CD4-positive, alpha-beta T cell treated with Interleukin-6 at 100 ng/mL for 8 hours (primary cell): ENCODE data around the gene MED29.
A peak's percentile ranks its signal among the peaks of the same experiment; 100 is the strongest.

Source experiments
- DNase-seq: peaks from one replicate; pipeline ENCODE4 v3.0.0-alpha.2; 2020; ENCODE audit warnings: mixed read lengths, low spot score

MED29 gene

DNA sequence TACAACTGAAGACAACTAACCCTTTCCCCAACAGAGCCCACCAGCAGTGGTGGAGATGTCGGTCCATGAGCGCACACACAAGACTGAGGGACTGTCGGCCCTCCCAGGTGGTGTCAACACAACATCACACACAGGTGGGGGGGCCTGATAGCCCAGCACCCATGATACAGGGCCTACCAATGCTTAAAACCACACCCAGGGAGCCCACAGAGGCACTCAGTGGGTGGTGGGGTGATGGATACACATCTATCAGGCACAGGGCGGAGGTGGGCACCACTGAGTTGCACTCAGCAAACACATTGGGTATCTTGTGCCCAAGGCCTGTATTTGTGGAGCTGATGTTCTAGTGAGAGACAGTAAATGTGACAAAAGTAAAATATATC lies 8.5 kb downstream of the MED29 start:
- DNase-seq: no peak

DNA sequence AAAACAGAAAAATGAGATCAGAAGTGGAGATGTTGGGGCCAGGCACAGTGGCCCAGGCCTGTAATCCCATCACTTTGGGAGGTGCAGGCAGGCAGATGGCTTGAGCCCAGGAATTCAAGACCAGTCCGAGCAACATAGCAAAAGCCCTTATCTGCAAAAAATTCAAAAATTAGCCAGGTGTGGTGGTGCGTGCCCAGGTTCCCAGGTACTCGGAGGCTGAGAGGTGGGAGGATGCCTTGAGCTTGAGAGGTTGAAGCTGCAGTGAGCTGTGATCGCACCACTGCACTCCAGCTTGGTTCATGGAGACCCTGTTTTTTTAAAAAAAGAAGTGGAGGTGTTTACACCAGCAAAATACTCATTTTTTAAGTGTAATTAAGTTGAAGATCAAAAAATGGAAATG lies 8.9 kb downstream of the MED29 start:
- DNase-seq: no peak

DNA sequence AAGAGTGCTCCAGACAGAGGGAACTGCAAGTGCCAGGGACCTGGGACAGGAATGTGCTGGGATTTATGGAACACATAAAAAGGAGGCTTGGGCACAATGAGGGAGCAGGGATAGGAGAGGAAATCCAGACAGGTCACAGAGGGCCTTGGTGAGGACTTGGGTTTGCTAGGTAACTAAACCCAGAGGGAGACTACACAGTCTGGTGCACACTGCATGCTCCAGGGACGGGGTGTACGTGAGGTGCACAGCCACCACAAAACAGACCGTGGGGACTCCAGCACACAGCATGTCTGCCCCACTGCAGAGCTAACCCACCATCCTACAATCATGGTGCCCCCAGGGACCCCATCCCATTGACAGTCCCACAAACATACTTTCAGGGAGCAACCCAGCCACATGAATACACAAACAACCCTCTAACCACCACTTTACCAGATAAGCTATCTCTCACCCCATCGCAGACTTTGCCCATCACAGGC lies 9.9 kb downstream of the MED29 start:
- no peak for DNase-seq

DNA sequence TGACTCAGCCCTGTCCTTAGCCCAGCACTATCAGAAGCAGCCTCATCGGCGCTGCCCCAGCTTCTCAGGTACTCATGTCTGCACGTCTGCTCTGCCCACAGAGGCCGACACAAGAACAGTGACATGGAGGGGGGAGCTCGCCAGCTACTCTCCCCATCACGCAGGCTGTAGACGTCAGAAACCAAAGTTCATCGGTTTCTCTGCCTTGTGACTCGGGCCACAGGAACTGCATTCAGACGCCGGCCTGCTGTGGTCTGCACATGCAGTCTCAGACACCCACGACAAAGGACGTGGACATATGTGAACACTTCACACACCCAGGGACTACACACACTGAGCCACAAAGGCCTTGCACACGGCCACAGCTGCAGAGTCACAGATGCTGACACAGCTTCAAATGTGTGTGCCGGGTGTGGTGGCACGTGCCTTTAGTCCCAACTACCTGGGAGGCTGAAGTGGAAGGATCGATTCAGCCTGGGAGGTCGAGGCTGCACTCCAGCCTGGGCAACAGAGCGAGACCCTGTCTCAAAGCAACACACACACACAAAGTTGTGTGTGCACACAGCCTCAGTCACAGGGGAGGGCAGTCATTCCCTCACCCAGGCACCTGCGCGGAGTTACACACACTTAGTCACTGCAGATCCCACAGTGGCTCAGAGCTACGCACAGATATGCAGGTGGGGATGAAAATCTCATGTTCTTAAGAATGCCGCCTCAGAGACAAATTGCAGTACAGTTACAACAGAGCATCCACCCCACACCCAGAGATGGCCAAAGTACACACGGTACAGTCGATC lies 10.6 kb downstream of the MED29 start:
- peak; percentile 86 for DNase-seq

- peak; percentile 87 for DNase-seq
These were observed 11.4 kb downstream of the MED29 start for GRCh38 chr19:39402346-39403300.

DNA sequence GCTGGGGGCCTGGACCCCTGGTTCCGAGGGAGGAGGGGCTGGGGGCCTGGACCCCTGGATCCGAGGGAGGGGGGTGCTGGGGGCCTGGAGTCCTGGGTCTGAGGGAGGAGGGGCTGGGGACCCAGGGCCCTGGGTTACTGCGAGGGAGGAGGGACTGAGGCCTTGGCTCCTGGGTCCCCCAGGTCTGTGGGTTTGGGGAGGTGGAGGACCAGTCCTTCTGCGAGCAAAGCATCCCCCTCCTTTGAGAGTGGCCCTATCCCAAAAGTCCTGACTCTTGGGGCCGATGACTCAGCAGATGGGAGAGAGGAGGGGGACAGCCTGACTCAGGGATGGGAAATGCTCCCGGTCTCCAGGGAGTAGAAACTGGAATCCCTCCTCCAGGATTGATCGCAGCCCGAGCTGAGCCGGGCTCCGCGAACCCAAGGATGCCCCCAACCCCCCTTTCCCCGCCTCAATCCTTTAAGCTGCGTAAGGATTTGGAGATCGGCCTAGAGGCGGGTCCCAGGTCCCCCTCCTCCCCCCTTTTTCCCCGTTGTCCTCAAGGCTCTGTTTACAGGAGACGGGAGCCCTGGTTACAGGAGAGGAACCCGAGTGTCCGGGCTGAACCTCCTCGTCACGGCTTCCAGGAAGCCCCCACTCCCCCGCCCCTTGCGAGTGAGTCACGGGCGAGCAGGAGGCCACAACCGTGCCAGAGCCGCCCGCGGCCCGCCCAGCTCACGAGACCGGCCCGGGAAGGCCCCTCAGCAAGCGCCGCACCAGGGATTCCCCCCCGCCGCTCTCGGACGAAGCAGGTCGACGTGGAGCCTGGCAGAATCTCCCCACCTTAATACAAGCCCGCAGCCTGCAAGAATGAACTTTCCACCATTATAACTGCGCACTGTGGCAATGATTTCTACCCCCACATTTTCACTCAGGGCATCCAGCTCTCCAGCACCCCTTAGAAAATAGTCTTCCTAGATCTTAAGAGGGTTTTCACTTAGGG lies 12.4 kb downstream of the MED29 start:
- DNase-seq: peak; percentile 94

- no peak for DNase-seq
These were observed 14.2 kb downstream of the MED29 start for GRCh38 chr19:39405261-39405957.

- DNase-seq: peak; percentile 95
These were observed 14.9 kb downstream of the MED29 start for GRCh38 chr19:39405958-39406655.

DNA sequence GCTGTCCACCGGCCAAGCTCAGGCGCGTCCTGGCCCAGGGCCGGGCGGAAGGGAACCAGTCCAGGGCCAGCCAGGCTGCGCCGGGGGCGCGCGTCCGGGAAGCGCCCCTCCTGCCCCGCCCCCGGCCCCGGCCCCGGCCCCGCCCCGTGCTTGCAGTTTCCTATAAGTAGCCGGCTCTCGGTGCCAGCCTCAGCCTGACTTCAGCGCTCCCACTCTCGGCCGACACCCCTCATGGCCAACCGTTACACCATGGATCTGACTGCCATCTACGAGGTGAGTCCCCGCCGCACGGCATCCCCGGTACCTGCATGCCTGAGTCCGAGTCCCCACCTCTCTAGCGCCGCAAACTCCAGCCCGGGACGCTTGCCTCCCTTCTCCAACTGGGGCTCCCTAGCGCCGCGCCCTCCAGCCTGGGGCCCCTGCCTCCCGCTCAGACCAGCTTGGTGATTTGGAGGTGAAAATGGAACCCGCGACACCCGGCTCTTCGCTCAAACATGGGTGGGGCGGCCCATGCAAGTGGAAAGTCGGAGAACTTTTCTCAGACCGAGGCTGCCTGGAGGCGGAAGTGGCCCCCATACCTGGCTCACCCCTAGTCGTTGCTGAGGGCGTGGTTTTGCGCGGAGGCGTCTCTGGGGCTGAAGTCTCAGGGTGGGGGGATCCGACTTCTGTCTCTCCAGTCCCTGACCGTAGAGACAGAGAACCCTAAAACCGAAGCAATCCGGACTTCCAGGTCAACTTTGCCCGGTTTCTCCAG lies 15.7 kb downstream of the MED29 start, which contains the start of gene ZFP36:
ZFP36 (plus strand) TSS at position 192 of the 754 bp plus-strand sequence; CDS start at position 250, 58 bp downstream.
- peak; percentile 91 for DNase-seq

DNA sequence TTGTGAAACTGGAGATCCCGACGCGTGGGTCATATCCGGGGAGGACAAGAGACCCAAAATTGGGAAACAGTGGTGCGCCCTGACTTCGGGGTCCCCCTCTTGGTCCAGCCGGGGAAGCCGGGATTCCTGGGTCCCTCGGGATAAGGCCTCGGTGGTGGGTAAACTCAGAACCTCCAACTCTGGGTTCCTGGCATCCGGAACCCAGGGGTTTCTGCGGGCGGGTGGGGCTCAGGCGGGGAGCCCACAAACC lies 16.2 kb downstream of the MED29 start:
- no peak for DNase-seq

DNA sequence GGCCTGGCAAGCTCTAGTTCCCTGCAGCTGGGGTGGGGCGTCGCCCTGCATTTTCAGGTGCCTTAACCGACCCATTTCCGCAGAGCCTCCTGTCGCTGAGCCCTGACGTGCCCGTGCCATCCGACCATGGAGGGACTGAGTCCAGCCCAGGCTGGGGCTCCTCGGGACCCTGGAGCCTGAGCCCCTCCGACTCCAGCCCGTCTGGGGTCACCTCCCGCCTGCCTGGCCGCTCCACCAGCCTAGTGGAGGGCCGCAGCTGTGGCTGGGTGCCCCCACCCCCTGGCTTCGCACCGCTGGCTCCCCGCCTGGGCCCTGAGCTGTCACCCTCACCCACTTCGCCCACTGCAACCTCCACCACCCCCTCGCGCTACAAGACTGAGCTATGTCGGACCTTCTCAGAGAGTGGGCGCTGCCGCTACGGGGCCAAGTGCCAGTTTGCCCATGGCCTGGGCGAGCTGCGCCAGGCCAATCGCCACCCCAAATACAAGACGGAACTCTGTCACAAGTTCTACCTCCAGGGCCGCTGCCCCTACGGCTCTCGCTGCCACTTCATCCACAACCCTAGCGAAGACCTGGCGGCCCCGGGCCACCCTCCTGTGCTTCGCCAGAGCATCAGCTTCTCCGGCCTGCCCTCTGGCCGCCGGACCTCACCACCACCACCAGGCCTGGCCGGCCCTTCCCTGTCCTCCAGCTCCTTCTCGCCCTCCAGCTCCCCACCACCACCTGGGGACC lies 16.6 kb downstream of the MED29 start:
- peak; percentile 82 for DNase-seq

DNA sequence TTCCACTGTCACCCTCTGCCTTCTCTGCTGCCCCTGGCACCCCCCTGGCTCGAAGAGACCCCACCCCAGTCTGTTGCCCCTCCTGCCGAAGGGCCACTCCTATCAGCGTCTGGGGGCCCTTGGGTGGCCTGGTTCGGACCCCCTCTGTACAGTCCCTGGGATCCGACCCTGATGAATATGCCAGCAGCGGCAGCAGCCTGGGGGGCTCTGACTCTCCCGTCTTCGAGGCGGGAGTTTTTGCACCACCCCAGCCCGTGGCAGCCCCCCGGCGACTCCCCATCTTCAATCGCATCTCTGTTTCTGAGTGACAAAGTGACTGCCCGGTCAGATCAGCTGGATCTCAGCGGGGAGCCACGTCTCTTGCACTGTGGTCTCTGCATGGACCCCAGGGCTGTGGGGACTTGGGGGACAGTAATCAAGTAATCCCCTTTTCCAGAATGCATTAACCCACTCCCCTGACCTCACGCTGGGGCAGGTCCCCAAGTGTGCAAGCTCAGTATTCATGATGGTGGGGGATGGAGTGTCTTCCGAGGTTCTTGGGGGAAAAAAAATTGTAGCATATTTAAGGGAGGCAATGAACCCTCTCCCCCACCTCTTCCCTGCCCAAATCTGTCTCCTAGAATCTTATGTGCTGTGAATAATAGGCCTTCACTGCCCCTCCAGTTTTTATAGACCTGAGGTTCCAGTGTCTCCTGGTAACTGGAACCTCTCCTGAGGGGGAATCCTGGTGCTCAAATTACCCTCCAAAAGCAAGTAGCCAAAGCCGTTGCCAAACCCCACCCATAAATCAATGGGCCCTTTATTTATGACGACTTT lies 17.4 kb downstream of the MED29 start:
- DNase-seq: no peak

GRCh38 chr19:39409208-39410016 lies 18.2 kb downstream of the MED29 start:
- peak; percentile 87 for DNase-seq

DNA sequence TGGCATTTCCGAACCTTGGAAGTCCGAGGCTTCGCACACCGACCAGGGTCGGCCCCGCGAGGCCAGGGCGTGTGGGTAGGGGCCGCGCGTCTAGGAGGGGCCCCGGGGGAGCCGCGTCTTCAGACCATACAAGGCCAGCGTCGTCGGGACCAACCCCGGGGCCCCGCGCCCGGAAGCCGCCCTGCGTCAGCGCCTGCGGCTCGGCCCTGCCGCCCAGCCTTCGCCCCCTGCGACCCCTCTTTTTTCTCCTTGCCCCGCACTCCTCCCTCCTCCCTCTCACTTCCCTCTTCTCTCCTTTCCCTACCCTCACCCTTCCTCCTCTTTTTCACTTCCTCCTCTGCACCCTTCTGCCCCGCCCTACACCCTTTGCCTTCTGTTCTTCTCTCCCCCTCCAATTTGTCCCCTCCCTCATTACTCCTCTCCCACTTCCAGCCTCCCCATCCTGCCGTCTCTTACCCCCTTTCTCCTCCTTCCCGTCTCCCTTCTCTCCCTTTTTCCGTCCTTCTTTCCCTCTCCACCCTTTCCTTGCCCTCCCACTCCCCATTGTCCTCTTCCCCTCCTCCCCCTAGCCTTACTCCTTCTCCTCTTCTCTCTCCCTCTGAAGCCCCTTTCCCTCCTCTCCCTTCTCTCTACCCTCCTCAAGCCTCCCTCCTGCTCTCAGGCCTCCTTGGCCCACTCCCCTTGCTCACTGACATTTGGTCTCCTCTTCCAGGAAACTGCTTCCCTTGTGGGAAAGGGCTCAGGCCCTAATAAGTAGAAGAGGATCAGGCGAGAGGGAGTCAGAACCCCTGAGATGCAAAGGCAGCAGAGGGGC lies 19.0 kb downstream of the MED29 start:
- DNase-seq: peak; percentile 64

GRCh38 chr19:39410831-39411080 lies 19.6 kb downstream of the MED29 start:
- no peak for DNase-seq

GRCh38 chr19:39411081-39411831 lies 20.1 kb downstream of the MED29 start:
- no peak for DNase-seq
